Measurements from ENCODE around the gene OR2T1. TPM values are rescaled to one million over a fixed set of nuclear protein-coding genes. Genes with fewer than 3 reads are reported as not detected.

OR2T1 gene
- total and polyA plus RNA-seq, 10 of the 15 experiments (the other 5 are each of a cell fraction or from before 2014, with no cell fraction given) = 0.02 TPM; not detected in 9

DNA sequence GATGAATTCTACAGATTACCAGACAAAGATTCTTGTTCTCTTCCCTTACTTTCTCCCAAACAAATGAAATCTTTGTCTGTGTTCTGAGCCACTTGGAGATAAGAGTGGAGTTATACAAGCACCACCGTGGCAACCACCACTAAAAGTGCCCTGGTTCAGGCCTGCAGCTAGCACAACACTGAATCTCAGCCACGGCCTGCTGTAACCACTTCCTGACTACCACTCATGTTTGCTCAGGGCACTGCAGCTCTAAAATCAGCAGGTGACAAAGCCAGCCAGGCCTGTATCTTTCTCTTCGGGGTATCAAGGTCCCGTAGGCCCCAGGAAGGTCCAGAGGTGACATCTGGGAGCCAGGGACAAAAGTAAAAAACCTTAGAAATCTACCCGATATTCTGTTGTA is 30.5 kb upstream of the OR2T1 start:
- no TSS peak for BruUV-seq (replicated peaks)
- intact Hi-C loops (cut with micrococcal nuclease; ENCODE audit: unreplicated experiment) = no loop called here
- ChIA-PET SMC1A (ENCODE audit: uncharacterized antibody, unreplicated experiment) (interaction anchor here (1.4 kb wide), 1 partner anchor 13 kb away, joined by 4 read pairs; no protein-coding TSS in a partner anchor), RAD21 (ENCODE audit: unreplicated experiment) (no interaction called here), CTCF (interaction anchor here (1.4 kb wide), 1 partner anchor 32 kb away, joined by 4 read pairs; no protein-coding TSS in a partner anchor), POLR2A (no interaction called here)
- FAIRE-seq = no peak
- no peaks in the 10 kb centered on the region for H3K36me3 ChIP-seq (ENCODE audit: control insufficient read depth in 2 of 2, insufficient read depth in 2 of 2, low read length in 1 of 2)
- no peak overlapping the region for H3K4me3 ChIP-seq
- no peaks in the 10 kb centered on the region for H3K4me1 ChIP-seq (ENCODE audit: control insufficient read depth, insufficient read depth, low read length)
- WGBS (ENCODE audit: insufficient coverage, insufficient replicate concordance, low lambda C conversion rate, missing lambda C conversion rate) = 17% methylated on average over 5 of the region's 5 CpGs
- H4K20me1 ChIP-seq (ENCODE audit: control insufficient read depth, insufficient read depth) = no peaks in the 10 kb centered on the region
- ATAC-seq = peak; percentile 70
- no peak overlapping the region for H3K27ac ChIP-seq (ENCODE audit: control insufficient read depth, insufficient read depth)
- no peaks in the 10 kb centered on the region for H3K9me3 ChIP-seq (replicated peaks; ENCODE audit: control insufficient read depth, insufficient read depth, low read length)
- TF ChIP-seq NFIC (IDR thresholded peaks at IDR 0.05; ENCODE audit: low read depth, low read length) = no peak
- peak; percentile 23; the same call in 1 of the 2 replicates for TF ChIP-seq RUNX3 (IDR thresholded peaks at IDR 0.05; ENCODE audit: low read length)
- H2AFZ ChIP-seq (ENCODE audit: control insufficient read depth, low read depth, low read length) = peak overlapping the region; percentile 41
- in situ Hi-C loops (cut with MboI) = no loop called here
- no peak for DNase-seq (ENCODE audit: low read depth, low spot score)
- H3K27me3 ChIP-seq (replicated peaks in 1 of 2; ENCODE audit: control insufficient read depth in 2 of 2, insufficient read depth in 2 of 2, low read length in 1 of 2) = no peaks in the 10 kb centered on the region
- no peak overlapping the region for H3K9ac ChIP-seq (ENCODE audit: control insufficient read depth, insufficient read depth, low read length)
- no peak overlapping the region for H3K4me2 ChIP-seq (ENCODE audit: control insufficient read depth, insufficient read depth)
- no peaks in the 10 kb centered on the region for H3K79me2 ChIP-seq (ENCODE audit: control insufficient read depth, insufficient read depth, low read length)

DNA sequence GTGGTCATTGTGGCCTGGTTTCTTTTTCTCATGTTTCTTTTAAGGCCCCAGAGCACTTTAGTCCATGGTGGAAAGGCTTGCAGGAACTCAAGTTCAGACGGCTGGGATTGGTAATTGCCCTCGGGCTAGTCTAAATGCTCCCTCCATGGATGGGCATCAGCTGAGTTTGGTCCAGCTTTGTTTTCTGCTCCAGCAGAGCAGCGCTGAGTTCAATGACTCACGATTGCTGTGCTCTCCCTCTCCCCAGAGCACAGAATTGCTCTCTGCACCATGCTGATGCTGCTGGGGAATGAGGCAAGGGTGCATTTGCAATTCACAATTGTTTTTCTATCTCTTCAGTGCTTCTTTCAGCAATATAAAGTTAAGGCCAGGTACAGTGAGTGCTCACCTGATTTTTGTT is 29.1 kb upstream of the OR2T1 start:
- ChIA-PET RAD21 (ENCODE audit: unreplicated experiment) (no interaction called here), CTCF (no interaction called here), SMC1A (ENCODE audit: uncharacterized antibody, unreplicated experiment) (no interaction called here), POLR2A (interaction anchor here (0.5 kb wide), 1 partner anchor 332 kb away, joined by 3 read pairs; no protein-coding TSS in a partner anchor)
- Histone ChIP-seq H2AFZ (ENCODE audit: control insufficient read depth, low read depth, low read length) (no peak overlapping the region), H3K79me2 (ENCODE audit: control insufficient read depth, insufficient read depth, low read length) (no peaks in the 10 kb centered on the region), H3K27me3 (replicated peaks in 1 of 2; ENCODE audit: control insufficient read depth in 2 of 2, insufficient read depth in 2 of 2, low read length in 1 of 2) (no peaks in the 10 kb centered on the region), H3K36me3 (ENCODE audit: control insufficient read depth in 2 of 2, insufficient read depth in 2 of 2, low read length in 1 of 2) (no peaks in the 10 kb centered on the region), H3K9ac (ENCODE audit: control insufficient read depth, insufficient read depth, low read length) (no peak overlapping the region), H3K4me1 (ENCODE audit: control insufficient read depth, insufficient read depth, low read length) (no peaks in the 10 kb centered on the region), H3K4me2 (ENCODE audit: control insufficient read depth, insufficient read depth) (no peak overlapping the region), H3K4me3 (no peak overlapping the region), H3K9me3 (replicated peaks; ENCODE audit: control insufficient read depth, insufficient read depth, low read length) (no peaks in the 10 kb centered on the region), H4K20me1 (ENCODE audit: control insufficient read depth, insufficient read depth) (no peaks in the 10 kb centered on the region), H3K27ac (ENCODE audit: control insufficient read depth, insufficient read depth) (no peak overlapping the region)
- in situ Hi-C loops (cut with MboI) = no loop called here
- BruUV-seq (replicated peaks) = no TSS peak
- WGBS (ENCODE audit: insufficient coverage, insufficient replicate concordance, low lambda C conversion rate, missing lambda C conversion rate) = 56% methylated on average over 4 of the region's 4 CpGs
- no peak for ATAC-seq
- FAIRE-seq = no peak
- intact Hi-C loops (cut with micrococcal nuclease; ENCODE audit: unreplicated experiment) = no loop called here
- no peak for DNase-seq (ENCODE audit: low read depth, low spot score)
- no peak for TF ChIP-seq EED (IDR thresholded peaks at IDR 0.05; ENCODE audit: low read depth)
- no peak for TF ChIP-seq ZNF384 (IDR thresholded peaks at IDR 0.05; ENCODE audit: borderline replicate concordance, low read depth, low read length)
- no peak for TF ChIP-seq CREM (IDR thresholded peaks at IDR 0.05; ENCODE audit: low read depth)
- no peak for TF ChIP-seq NFIC (IDR thresholded peaks at IDR 0.05; ENCODE audit: low read depth, low read length)
- TF ChIP-seq, protein P1, sequence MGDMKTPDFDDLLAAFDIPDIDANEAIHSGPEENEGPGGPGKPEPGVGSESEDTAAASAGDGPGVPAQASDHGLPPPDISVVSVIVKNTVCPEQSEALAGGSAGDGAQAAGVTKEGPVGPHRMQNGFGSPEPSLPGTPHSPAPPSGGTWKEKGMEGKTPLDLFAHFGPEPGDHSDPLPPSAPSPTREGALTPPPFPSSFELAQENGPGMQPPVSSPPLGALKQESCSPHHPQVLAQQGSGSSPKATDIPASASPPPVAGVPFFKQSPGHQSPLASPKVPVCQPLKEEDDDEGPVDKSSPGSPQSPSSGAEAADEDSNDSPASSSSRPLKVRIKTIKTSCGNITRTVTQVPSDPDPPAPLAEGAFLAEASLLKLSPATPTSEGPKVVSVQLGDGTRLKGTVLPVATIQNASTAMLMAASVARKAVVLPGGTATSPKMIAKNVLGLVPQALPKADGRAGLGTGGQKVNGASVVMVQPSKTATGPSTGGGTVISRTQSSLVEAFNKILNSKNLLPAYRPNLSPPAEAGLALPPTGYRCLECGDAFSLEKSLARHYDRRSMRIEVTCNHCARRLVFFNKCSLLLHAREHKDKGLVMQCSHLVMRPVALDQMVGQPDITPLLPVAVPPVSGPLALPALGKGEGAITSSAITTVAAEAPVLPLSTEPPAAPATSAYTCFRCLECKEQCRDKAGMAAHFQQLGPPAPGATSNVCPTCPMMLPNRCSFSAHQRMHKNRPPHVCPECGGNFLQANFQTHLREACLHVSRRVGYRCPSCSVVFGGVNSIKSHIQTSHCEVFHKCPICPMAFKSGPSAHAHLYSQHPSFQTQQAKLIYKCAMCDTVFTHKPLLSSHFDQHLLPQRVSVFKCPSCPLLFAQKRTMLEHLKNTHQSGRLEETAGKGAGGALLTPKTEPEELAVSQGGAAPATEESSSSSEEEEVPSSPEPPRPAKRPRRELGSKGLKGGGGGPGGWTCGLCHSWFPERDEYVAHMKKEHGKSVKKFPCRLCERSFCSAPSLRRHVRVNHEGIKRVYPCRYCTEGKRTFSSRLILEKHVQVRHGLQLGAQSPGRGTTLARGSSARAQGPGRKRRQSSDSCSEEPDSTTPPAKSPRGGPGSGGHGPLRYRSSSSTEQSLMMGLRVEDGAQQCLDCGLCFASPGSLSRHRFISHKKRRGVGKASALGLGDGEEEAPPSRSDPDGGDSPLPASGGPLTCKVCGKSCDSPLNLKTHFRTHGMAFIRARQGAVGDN (IDR thresholded peaks at IDR 0.05) = no peak
- TF ChIP-seq MYB (IDR thresholded peaks at IDR 0.05; ENCODE audit: borderline replicate concordance, low read depth, low read length) = no peak
- TF ChIP-seq, protein P2, sequence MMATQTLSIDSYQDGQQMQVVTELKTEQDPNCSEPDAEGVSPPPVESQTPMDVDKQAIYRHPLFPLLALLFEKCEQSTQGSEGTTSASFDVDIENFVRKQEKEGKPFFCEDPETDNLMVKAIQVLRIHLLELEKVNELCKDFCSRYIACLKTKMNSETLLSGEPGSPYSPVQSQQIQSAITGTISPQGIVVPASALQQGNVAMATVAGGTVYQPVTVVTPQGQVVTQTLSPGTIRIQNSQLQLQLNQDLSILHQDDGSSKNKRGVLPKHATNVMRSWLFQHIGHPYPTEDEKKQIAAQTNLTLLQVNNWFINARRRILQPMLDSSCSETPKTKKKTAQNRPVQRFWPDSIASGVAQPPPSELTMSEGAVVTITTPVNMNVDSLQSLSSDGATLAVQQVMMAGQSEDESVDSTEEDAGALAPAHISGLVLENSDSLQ (IDR thresholded peaks at IDR 0.05) = no peak
- no peak for TF ChIP-seq SMC3 (IDR thresholded peaks at IDR 0.05; ENCODE audit: borderline replicate concordance, low read length)
- no peak for TF ChIP-seq NFYA (IDR thresholded peaks at IDR 0.05; ENCODE audit: borderline replicate concordance, low read depth, low read length)
- TF ChIP-seq POLR2AphosphoS5 (IDR thresholded peaks at IDR 0.05; ENCODE audit: low read length) = no peak
- no peak for TF ChIP-seq ESRRA (IDR thresholded peaks at IDR 0.05; ENCODE audit: low read length)
- TF ChIP-seq RBBP5 (conservative IDR thresholded peaks at IDR 0.05) = no peak
- no peak for TF ChIP-seq SREBF1 (IDR thresholded peaks at IDR 0.05; ENCODE audit: low read length)
- no peak for TF ChIP-seq MXI1 (IDR thresholded peaks at IDR 0.05; ENCODE audit: low read depth, low read length)

Data from GM12878 (cell line).